IPS-15b (cell line): Measurements from ENCODE around the gene ITIH2.
"Not testable (repeated sequence)": the region's sequence is repeated elsewhere in the genome, so short reads cannot be mapped to it uniquely, and the experiment has no call there.

Source experiments
- H3K27me3 ChIP-seq: one replicate; pipeline ENCODE4 v1.6.1; 2013; ENCODE audit warnings: low read length; ENCODE audit not compliant: control insufficient read depth, insufficient read depth
- H3K36me3 ChIP-seq: one replicate; pipeline ENCODE4 v1.6.1; 2013; ENCODE audit warnings: low read length; ENCODE audit not compliant: control insufficient read depth, insufficient read depth
- H3K4me1 ChIP-seq: one replicate; pipeline ENCODE4 v1.6.1; 2013; ENCODE audit warnings: mild to moderate bottlenecking, low read length; ENCODE audit not compliant: control insufficient read depth, insufficient read depth
- H3K4me3 ChIP-seq: one replicate; pipeline ENCODE4 v1.5.1; 2013; ENCODE audit warnings: low read depth, low read length
- H3K9ac ChIP-seq: one replicate; pipeline ENCODE4 v1.6.1; 2013; ENCODE audit warnings: low read depth, mild to moderate bottlenecking, low read length
- H3K9me3 ChIP-seq: one replicate; pipeline ENCODE4 v1.6.1; 2013; ENCODE audit warnings: mild to moderate bottlenecking, low read length; ENCODE audit not compliant: control insufficient read depth, insufficient read depth

ITIH2 gene

GRCh38 chr10:7763929-7764328 lies 60.8 kb downstream of the ITIH2 start:
- Histone ChIP-seq H3K9me3 (no peaks in the 10 kb centered on the region), H3K27me3 (no peaks in the 10 kb centered on the region), H3K4me1 (no peaks in the 10 kb centered on the region), H3K36me3 (peaks cover 16% of the 10 kb centered on the region), H3K9ac (no peak overlapping the region), H3K4me3 (no peak overlapping the region)

DNA sequence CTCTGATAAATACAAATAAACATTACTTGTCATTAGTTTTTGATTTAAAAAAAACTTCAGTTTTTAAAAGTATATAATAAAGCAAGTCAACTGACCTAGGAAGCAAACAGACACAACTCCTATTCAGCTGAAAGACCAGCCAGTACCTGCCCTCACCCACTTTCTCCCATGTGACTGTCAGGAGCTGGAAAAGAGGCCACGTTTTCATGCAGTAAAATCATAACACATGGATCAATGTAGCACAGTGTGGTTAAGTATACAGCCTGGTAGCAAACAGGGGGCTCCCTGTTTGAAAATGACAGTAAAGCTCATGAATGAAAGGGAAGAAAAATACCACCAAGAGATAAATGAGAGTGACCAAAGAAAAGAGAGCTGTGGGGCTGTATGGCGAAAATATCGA lies 63.1 kb downstream of the ITIH2 start:
- Histone ChIP-seq H3K4me3 (no peak overlapping the region), H3K4me1 (no peaks in the 10 kb centered on the region), H3K27me3 (no peaks in the 10 kb centered on the region), H3K9me3 (no peaks in the 10 kb centered on the region), H3K9ac (no peak overlapping the region), H3K36me3 (peaks cover 27% of the 10 kb centered on the region)

- H3K27me3 ChIP-seq: no peaks in the 10 kb centered on the region
- H3K9ac ChIP-seq: no peak overlapping the region
- no peaks in the 10 kb centered on the region for H3K4me1 ChIP-seq
- H3K4me3 ChIP-seq: no peak overlapping the region
- H3K9me3 ChIP-seq: no peaks in the 10 kb centered on the region
- H3K36me3 ChIP-seq: peaks cover 27% of the 10 kb centered on the region
These were observed 64.1 kb downstream of the ITIH2 start for GRCh38 chr10:7767209-7767608.

DNA sequence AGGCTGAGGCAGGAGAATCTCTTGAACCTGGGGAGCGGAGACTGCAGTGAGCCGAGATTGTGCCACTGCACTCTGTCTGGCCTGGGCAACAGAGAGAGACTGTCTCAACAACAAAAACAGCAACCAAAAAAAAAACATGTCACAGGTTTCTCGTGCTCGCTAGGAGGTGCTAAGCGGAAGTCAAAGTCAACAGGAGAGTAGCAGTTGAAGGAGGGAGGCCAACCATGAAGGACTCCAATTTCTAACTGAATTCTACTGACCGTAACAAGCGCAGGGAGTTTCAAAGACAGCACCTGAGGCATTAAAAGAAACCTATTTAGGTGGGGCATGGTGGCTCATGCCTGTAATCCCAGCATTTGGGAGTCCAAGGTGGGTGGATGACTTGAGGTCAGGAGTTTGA lies 65.3 kb downstream of the ITIH2 start:
- no peaks in the 10 kb centered on the region for H3K9me3 ChIP-seq
- H3K36me3 ChIP-seq: peaks cover 27% of the 10 kb centered on the region
- H3K9ac ChIP-seq: no peak overlapping the region
- no peaks in the 10 kb centered on the region for H3K4me1 ChIP-seq
- no peak overlapping the region for H3K4me3 ChIP-seq
- no peaks in the 10 kb centered on the region for H3K27me3 ChIP-seq

DNA sequence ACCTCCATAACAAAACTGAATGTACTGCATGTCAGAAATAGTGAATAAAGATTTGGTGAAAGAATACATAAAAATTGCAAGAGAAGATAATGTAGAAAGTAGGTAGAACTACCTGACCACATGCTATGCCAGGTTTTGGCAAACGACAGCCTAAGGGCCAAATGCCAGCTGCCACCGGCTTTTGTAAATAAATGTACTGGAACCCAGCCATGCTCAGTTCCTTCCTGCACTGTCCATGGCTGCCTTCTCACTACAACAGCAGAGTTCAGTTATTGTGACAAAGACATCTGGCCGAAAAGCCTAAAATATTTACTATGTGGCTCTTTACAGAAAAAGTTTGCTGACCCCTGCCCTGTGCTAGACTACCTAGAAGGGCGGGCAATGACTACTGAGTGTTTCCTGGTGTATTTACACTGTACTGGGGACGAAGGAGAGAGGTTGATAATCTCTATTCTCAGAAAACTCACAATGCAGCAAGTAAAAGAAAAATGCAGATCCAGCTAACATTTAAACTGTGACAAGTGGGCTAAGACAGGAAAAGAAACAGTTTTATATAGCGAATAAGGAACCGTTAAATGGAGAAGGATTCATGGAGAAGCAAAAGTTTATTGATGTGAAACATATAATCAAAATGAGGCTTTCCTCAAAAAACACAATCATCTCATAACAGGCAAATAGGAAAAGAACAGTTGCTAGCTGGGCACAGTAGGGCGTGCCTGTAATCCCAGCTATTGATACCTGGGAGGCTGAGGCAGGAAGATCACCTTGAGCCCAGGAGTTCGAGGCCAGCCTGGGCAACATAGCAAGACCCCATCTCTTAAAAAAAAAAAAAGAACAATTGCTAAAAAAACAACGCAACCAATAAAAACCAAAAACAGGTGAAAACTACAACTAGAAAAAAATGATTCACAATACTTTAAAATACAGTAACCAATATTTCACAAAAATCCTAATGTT lies 71.0 kb downstream of the ITIH2 start:
- Histone ChIP-seq H3K9me3 (no peaks in the 10 kb centered on the region), H3K36me3 (peaks cover 32% of the 10 kb centered on the region), H3K27me3 (no peaks in the 10 kb centered on the region), H3K4me3 (no peak overlapping the region), H3K9ac (no peak overlapping the region), H3K4me1 (no peaks in the 10 kb centered on the region)

- no peaks in the 10 kb centered on the region for H3K9me3 ChIP-seq
- no peaks in the 10 kb centered on the region for H3K27me3 ChIP-seq
- peaks cover 28% of the 10 kb centered on the region for H3K36me3 ChIP-seq
- H3K9ac ChIP-seq: no peak overlapping the region
- no peak overlapping the region for H3K4me3 ChIP-seq
- no peaks in the 10 kb centered on the region for H3K4me1 ChIP-seq
These were observed 73.7 kb downstream of the ITIH2 start for GRCh38 chr10:7776777-7777176.

- not testable (repeated sequence) for H3K27me3 ChIP-seq, H3K9me3 ChIP-seq, H3K9ac ChIP-seq, H3K36me3 ChIP-seq, H3K4me3 ChIP-seq, H3K4me1 ChIP-seq
These were observed 79.1 kb downstream of the ITIH2 start for GRCh38 chr10:7782194-7782593.

- Histone ChIP-seq H3K9me3 (no peaks in the 10 kb centered on the region), H3K36me3 (no peaks in the 10 kb centered on the region), H3K4me3 (no peak overlapping the region), H3K4me1 (no peaks in the 10 kb centered on the region), H3K27me3 (no peaks in the 10 kb centered on the region), H3K9ac (no peak overlapping the region)
These were observed 83.3 kb downstream of the ITIH2 start for GRCh38 chr10:7786430-7786829.

DNA sequence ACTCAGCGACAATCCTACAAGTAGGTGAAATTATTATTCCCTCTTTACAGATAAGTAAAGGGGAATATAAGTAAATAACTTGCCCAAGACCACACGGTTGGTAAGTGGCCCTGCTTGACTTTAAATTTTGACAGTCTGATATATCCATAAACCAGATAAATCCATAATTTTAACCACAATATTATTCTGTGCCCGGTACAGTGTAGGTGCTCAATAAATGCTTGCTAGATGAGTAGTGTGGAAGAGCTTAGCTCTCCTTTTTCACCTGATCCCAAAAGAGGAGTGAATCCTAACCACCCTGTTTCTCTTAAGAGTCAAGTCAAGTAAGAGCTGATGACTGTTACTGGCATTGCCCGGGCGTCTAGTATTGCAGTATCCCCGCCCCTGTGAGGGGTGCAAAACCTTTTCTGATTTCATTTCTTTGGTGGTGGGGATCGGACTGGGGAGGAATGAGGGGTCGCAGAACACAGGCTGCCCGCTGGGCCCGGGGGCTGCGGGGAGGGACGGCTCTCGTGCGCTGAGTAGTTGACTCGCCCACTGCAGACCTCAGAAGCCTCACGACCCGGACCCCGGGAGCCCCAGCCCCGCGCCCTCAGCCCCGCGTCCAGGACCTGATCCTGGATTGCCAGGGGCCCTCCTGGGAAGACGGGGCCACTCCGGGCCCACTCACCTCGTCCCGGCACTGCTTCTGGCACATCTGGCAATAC lies 84.2 kb downstream of the ITIH2 start:
- H3K4me3 ChIP-seq: peak overlapping the region; percentile 96
- H3K9me3 ChIP-seq: no peaks in the 10 kb centered on the region
- H3K9ac ChIP-seq: peak overlapping the region; percentile 87
- no peaks in the 10 kb centered on the region for H3K36me3 ChIP-seq
- no peaks in the 10 kb centered on the region for H3K4me1 ChIP-seq
- H3K27me3 ChIP-seq: no peaks in the 10 kb centered on the region

DNA sequence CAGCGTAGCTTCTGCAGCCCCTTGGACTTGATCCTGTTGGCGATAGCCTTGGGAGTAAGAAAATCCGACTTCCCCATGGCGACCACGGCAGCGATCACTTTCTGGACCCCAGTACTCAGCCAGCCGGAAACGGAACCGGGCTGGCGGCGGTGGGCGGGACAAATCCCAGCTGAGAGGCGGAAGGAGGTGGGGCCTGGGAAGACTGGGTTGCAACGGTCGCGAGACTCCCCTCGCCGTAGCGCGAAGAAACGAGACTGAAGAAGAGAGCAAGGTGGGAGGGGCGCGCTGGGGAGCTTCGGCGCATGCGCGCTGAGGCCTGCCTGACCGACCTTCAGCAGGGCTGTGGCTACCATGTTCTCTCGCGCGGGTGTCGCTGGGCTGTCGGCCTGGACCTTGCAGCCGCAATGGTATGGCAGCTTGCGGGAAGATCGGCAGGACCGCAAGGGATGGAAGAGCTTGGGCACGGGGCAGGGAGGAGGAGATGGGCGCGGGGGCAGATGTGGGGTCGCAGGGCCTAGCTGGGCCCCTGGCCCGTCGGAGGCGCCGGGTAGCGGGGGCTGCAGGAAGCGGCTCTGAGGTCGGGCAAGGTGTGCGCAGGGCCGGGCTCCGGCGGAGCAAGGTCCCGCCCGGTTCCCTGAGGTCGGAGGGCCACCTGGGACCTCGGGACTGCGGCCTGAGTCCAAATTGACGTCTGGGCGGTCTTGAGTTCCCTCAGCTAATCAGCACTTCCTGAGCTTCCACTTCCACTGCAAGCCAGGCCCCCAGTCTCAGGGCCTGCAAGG lies 84.9 kb downstream of the ITIH2 start, which contains the start of the genes ATP5F1C and KIN:
TSS of gene ATP5F1C (plus strand) at position 321 of the 782 bp plus-strand sequence. CDS start at position 352, 31 bp downstream.
TSS of gene KIN (minus strand) at position 137 of the 782 bp plus-strand sequence. CDS start at position 77, 60 bp downstream.
- Histone ChIP-seq H3K4me3 (peak within 1 kb of the TSS; percentile 96), H3K36me3 (no peaks in the 10 kb centered on the region), H3K27me3 (no peaks in the 10 kb centered on the region), H3K9me3 (no peaks in the 10 kb centered on the region), H3K4me1 (no peaks in the 10 kb centered on the region), H3K9ac (peak within 1 kb of the TSS; percentile 93)

DNA sequence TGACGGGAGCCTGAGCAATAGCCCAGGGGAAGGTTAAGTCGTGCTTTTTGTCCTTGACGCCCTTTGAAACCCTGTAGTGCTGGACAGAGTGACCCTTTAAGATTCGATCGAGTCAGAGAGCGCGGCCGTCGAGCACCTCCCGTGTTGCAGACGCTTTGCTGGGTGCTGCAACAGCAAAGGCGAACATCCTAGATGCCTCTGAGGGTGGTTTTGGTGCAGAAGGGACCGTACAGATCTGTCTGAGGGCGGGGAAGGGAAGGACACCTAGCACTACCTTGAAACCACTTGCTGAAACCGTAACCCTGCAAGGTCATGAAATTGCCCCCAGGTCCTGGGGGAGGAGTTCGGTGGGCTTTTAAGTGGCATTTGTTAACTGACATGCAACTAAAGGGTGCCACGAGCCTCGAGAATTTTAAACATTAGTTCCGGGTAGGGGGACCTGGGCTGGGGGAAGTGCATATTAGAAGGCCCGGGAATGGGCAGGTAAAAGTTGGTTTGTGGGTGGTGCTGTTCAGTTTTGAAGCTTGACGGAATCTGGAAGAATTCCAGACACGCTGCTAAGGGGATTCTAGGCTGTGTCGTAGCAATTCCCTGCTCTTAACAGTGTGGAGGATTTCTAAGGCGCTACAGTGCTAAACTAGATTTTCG lies 85.6 kb downstream of the ITIH2 start:
- Histone ChIP-seq H3K27me3 (no peaks in the 10 kb centered on the region), H3K36me3 (no peaks in the 10 kb centered on the region), H3K9ac (peak overlapping the region; percentile 93), H3K4me1 (no peaks in the 10 kb centered on the region), H3K4me3 (peak overlapping the region; percentile 96), H3K9me3 (no peaks in the 10 kb centered on the region)
